Stimulated activated CD8-positive, alpha-beta memory T cell treated with anti-CD3 and anti-CD28 coated beads, Interleukin-7, amount 100 ng/mL, for 48 hours (primary cell): Measurements from ENCODE around the gene REEP6.
"Not testable (repeated sequence)": the region's sequence is repeated elsewhere in the genome, so short reads cannot be mapped to it uniquely, and the experiment has no call there.

Experiments used
- DNase-seq, 2 donors: peaks; one replicate each; pipeline ENCODE4 v3.0.0-alpha.2; 2020; ENCODE audit warnings: low read depth in 1 of 2; ENCODE audit errors: extremely low read depth in 1 of 2

The REEP6 gene

GRCh38 chr19:1522061-1522460 is 31.1 kb downstream of the REEP6 start:
- DNase-seq, result no peak

GRCh38 chr19:1522838-1523237 is 31.9 kb downstream of the REEP6 start:
- no peak for DNase-seq

GRCh38 chr19:1523412-1524286 is 32.7 kb downstream of the REEP6 start, which contains the start of gene PLK5:
Gene PLK5, plus strand, starts transcription at chr19:1524077. Its CDS starts 2,920 bp downstream, at chr19:1526997.
- no peak for DNase-seq

- DNase-seq, result no peak
Measured at GRCh38 chr19:1524287-1524971, 33.4 kb downstream of the REEP6 start.

- DNase-seq, result no peak
Measured at GRCh38 chr19:1524972-1525325, 34.0 kb downstream of the REEP6 start.

- no peak for DNase-seq
Measured at GRCh38 chr19:1525343-1525742, 34.4 kb downstream of the REEP6 start.

- DNase-seq, result no peak
Measured at GRCh38 chr19:1526066-1526778, 35.2 kb downstream of the REEP6 start.

- no peak for DNase-seq
Measured at GRCh38 chr19:1526979-1527649, 36.1 kb downstream of the REEP6 start.

GRCh38 chr19:1527650-1528309 is 36.8 kb downstream of the REEP6 start:
- no peak for DNase-seq

- DNase-seq, result no peak
Measured at GRCh38 chr19:1528596-1529429, 37.8 kb downstream of the REEP6 start.

GRCh38 chr19:1529430-1529816 is 38.4 kb downstream of the REEP6 start:
- no peak for DNase-seq

- DNase-seq, result not testable (repeated sequence)
Measured at GRCh38 chr19:1530856-1531255, 39.9 kb downstream of the REEP6 start.

GRCh38 chr19:1531587-1531986 is 40.6 kb downstream of the REEP6 start:
- DNase-seq, result no peak

- DNase-seq, result no peak
Measured at GRCh38 chr19:1532003-1532402, 41.0 kb downstream of the REEP6 start.

GRCh38 chr19:1533510-1534150 is 42.6 kb downstream of the REEP6 start:
- no peak for DNase-seq

- DNase-seq, result no peak
Measured at GRCh38 chr19:1534972-1535371, 44.0 kb downstream of the REEP6 start.

GRCh38 chr19:1535699-1536098 is 44.7 kb downstream of the REEP6 start:
- not testable (repeated sequence) for DNase-seq

GRCh38 chr19:1538978-1539377 is 48.0 kb downstream of the REEP6 start:
- no peak for DNase-seq

- not testable (repeated sequence) for DNase-seq
Measured at GRCh38 chr19:1539749-1540148, 48.8 kb downstream of the REEP6 start.
